ENCODE data around the gene APOL2. TPM values are rescaled to one million over a fixed set of nuclear protein-coding genes. Genes with fewer than 3 reads are reported as not detected.
"Not testable (repeated sequence)": the region's sequence is repeated elsewhere in the genome, so short reads cannot be mapped to it uniquely, and the experiment has no call there.

The APOL2 gene
- total and polyA plus RNA-seq, 9 donors: 13.6 to 38.1 (median 28.2) TPM

DNA sequence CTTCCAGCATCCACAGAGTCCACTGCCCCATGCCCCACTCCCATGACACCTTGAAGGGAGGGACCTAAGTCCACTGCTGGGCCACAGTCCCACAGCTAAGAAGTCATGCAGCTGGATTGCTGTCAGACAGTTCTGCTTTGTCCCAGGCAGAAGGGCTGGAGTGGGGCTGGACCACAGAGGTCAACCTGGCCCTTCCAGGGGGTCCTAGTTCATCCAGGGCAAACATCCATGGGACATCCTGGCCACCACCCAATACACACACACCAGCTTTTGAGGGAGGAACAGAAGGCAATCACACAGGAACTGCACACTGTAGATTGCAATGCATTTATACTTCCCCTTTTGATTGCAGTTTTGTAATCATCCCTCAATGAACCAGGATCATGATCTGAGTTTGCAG lies 26.4 kb downstream of the APOL2 start:
- Histone ChIP-seq H3K27ac (no peak overlapping the region), H3K36me3 (no peaks in the 10 kb centered on the region), H3K4me3 (no peak overlapping the region), H3K4me1 (ENCODE audit: insufficient read depth) (peaks cover 1% of the 10 kb centered on the region), H3K9me3 (no peaks in the 10 kb centered on the region), H3K27me3 (no peaks in the 10 kb centered on the region)
- DNase-seq: no peak
- intact Hi-C loops (cut with DNase I): no loop called here
- TF ChIP-seq, protein P1, sequence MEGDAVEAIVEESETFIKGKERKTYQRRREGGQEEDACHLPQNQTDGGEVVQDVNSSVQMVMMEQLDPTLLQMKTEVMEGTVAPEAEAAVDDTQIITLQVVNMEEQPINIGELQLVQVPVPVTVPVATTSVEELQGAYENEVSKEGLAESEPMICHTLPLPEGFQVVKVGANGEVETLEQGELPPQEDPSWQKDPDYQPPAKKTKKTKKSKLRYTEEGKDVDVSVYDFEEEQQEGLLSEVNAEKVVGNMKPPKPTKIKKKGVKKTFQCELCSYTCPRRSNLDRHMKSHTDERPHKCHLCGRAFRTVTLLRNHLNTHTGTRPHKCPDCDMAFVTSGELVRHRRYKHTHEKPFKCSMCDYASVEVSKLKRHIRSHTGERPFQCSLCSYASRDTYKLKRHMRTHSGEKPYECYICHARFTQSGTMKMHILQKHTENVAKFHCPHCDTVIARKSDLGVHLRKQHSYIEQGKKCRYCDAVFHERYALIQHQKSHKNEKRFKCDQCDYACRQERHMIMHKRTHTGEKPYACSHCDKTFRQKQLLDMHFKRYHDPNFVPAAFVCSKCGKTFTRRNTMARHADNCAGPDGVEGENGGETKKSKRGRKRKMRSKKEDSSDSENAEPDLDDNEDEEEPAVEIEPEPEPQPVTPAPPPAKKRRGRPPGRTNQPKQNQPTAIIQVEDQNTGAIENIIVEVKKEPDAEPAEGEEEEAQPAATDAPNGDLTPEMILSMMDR (IDR thresholded peaks at IDR 0.05): no peak
- TF ChIP-seq EP300 (IDR thresholded peaks at IDR 0.05): no peak

DNA sequence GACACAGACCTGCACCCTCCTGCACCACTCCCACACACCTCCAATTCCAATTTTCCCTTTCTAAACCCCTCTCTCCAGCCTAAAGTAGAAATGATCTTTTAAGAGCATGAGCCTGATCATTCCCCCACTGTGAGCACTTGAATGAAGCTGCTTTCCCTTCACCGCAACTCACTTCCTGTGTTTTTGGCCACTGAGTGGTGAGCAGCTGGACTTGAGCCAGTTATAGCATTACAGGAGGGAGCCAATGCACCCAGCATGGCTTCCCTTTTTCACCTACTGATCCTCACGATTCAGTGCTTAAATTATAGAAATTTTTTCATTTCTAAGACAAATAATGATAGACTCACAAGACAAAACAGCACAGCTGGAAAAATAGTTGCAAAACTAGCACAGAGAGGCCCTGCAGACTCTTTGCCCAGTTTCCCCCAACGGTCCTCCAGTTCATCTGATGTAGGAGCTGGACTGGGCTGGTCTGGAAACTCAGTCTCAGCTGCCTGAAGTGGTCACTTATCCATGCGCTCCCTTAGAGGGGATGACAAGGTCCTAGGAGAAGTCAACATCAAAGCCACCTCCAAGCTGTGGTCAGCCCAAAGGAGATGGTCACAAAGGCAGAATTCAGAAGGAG lies 28.0 kb downstream of the APOL2 start:
- H3K27me3 ChIP-seq: no peaks in the 10 kb centered on the region
- no peak for DNase-seq
- 50 to 58% (median 52%) methylated on average over 4 of the region's 4 CpGs for WGBS, 3 donors
- H3K9me3 ChIP-seq: no peaks in the 10 kb centered on the region
- intact Hi-C loops (cut with DNase I): no loop called here
- peaks cover 1% of the 10 kb centered on the region for H3K4me1 ChIP-seq (ENCODE audit: insufficient read depth)
- no peaks in the 10 kb centered on the region for H3K36me3 ChIP-seq
- TF ChIP-seq POLR2A (IDR thresholded peaks at IDR 0.05) (no peak), EP300 (IDR thresholded peaks at IDR 0.05) (no peak)
- TF ChIP-seq, protein P1 (IDR thresholded peaks at IDR 0.05): no peak
- H3K4me3 ChIP-seq: no peak overlapping the region
- no peak overlapping the region for H3K27ac ChIP-seq

- TF ChIP-seq EP300 (IDR thresholded peaks at IDR 0.05) (no peak), POLR2A (IDR thresholded peaks at IDR 0.05) (no peak)
- TF ChIP-seq, protein P1 (IDR thresholded peaks at IDR 0.05): no peak
- H3K9me3 ChIP-seq: no peaks in the 10 kb centered on the region
- H3K27me3 ChIP-seq: no peaks in the 10 kb centered on the region
- H3K4me3 ChIP-seq: no peak overlapping the region
- peaks cover 1% of the 10 kb centered on the region for H3K4me1 ChIP-seq (ENCODE audit: insufficient read depth)
- intact Hi-C loops (cut with DNase I): no loop called here
- WGBS, 3 donors: 64 to 78% (median 68%) methylated on average over 3 of the region's 3 CpGs
- no peak for DNase-seq
- no peak overlapping the region for H3K27ac ChIP-seq
- H3K36me3 ChIP-seq: no peaks in the 10 kb centered on the region
Observed at GRCh38 chr22:36210224-36210623, 29.1 kb downstream of the APOL2 start.

DNA sequence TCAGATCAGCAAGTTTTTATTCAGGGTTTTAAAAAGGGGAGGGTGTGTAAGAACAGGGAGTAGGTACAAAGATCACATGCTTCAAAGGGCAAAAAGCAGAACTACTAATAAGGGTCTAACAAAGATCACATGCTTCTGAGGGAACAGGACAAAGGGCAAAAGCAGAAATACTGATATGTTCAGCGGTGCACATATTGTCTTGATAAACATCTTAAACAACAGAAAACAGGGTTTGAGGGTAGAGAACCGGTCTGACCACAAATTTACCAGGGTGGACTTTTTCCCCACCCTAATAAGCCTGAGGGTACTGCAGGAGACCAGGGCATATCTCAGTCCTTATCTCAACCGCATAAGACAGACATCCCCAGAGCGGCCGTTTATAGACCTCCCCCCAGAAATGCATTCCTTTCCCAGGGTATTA lies 29.8 kb downstream of the APOL2 start:
- H3K27ac ChIP-seq; H3K36me3 ChIP-seq; DNase-seq; H3K4me3 ChIP-seq; H3K4me1 ChIP-seq (ENCODE audit: insufficient read depth); H3K9me3 ChIP-seq; intact Hi-C loops (cut with DNase I); H3K27me3 ChIP-seq: not testable (repeated sequence)
- 78 to 90% (median 83%) methylated on average over 5 of the region's 5 CpGs for WGBS, 3 donors

DNA sequence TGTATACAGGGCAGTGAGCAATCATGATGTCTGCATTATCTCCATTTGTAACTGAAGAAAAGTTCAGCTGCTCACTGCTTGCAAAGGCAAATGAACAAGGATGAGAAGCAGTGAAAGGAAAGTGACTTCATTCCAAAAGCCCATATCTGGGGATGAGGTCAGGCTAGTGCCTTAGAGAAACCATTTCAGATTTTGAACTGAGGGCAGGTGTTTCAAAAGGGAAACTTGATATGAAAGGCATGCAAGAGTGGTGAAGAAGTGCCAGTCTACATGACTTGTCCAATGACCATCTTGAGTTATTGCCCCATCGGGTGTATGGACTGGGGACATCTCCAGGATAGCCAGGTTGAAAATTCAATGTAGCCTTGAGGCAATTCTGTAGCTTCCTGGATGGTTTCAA lies 30.4 kb downstream of the APOL2 start:
- Histone ChIP-seq H3K27me3 (no peaks in the 10 kb centered on the region), H3K4me1 (ENCODE audit: insufficient read depth) (peaks cover 1% of the 10 kb centered on the region), H3K36me3 (no peaks in the 10 kb centered on the region), H3K4me3 (no peak overlapping the region), H3K9me3 (no peaks in the 10 kb centered on the region), H3K27ac (no peak overlapping the region)
- intact Hi-C loops (cut with DNase I): no loop called here
- TF ChIP-seq EP300 (IDR thresholded peaks at IDR 0.05) (no peak), POLR2A (IDR thresholded peaks at IDR 0.05) (no peak)
- TF ChIP-seq, protein P1 (IDR thresholded peaks at IDR 0.05): no peak
- DNase-seq: no peak
- WGBS, 3 donors: 91 to 95% (median 91%) methylated on average over 1 of the region's 1 CpG

Measured in ovary (tissue), 9 donors.